AG04450 (cell line): ENCODE data around the gene TMEM11. TPM values are rescaled to one million over a fixed set of nuclear protein-coding genes. Genes with fewer than 3 reads are reported as not detected.

Experiments used
- CTCF ChIA-PET: fragments of 300-600, 350-600 bp; formaldehyde crosslinking; extraction: SDS; loops from one replicate; lab custom pipeline; 2022; ENCODE audit warnings: antibody characterized with exemption, inconsistent platforms; lab: Charles Lee
- POLR2A ChIA-PET: fragments of 350-600 bp; formaldehyde crosslinking; extraction: SDS; loops from one replicate; lab custom pipeline; 2021; ENCODE audit warnings: antibody characterized with exemption, inconsistent platforms; lab: Yijun Ruan, JAX
- DNase-seq: peaks from one replicate; pipeline ENCODE4 v3.0.0-alpha.2; 2011; ENCODE audit warnings: low read depth, low spot score
- H3K27ac ChIP-seq: one replicate; pipeline ENCODE4 v1.5.1; 2012; ENCODE audit warnings: low read depth, low read length, control low read depth
- H3K27me3 ChIP-seq: one replicate; pipeline ENCODE4 v1.6.0; 2012; ENCODE audit warnings: low read length; ENCODE audit not compliant: control insufficient read depth, insufficient read depth
- H3K4me3 ChIP-seq: 2 replicates; pipeline ENCODE4 v1.5.1; 2011; ENCODE audit warnings: mild to moderate bottlenecking, low read depth, low read length, control low read depth
- H3K9me3 ChIP-seq: 2 replicates; pipeline ENCODE4 v1.5.1; 2012; ENCODE audit warnings: low read length; ENCODE audit not compliant: control insufficient read depth, insufficient read depth
- CTCF ChIP-seq: IDR thresholded peaks from 2 replicates; pipeline ENCODE4 v1.5.1; 2011; ENCODE audit warnings: low read depth, low read length, control low read depth, inconsistent platforms
- polyA plus RNA-seq: library from polyadenylated mRNA; depleted of rRNA; stranded (reverse); fragments of >200 nt; gene quantifications from 2 replicates; pipeline ENCODE4 v1.2.3, GENCODE V29; 2011

Gene TMEM11
- polyA plus RNA-seq, 1 experiment: 27.5 TPM

- POLR2A ChIA-PET: no interaction called here
- CTCF ChIA-PET: no interaction called here
Measured at GRCh38 chr17:21242780-21243515, 29.0 kb upstream of the TMEM11 start.

DNA sequence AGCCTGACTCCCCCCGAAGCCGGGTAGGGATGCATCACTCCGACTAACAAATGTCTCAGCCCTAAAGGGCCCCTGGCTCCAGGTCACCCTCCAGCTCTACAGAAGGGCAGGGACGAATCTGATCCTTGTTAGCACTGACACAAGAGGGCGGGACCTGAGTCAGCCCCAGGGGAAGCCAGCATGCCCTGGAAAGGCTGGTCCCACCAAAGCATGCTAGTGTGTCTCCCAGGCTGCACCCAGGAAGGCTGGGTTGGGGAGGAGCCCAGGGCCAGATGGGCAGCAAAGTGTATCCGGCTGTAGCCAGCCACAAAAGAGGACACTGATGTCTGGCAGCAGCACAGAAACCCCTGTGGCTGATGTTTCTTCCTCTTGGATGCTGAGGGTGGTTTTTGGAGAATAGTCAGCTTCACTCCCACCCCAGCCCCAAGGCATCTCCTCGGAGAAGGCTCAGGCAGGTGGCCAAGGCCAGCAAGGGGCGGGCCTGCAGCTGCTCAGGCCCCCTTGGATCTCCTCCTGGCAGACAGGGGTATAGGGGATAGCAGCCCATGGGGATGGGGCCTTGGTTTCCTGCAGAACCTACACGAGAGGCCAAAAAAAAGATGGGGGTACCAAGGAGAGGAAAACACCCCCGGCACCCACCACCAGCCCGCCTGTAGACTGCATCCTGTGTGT is 28.2 kb upstream of the TMEM11 start:
- ChIA-PET POLR2A (no interaction called here), CTCF (no interaction called here)
- Histone ChIP-seq H3K27me3 (peaks cover 6% of the 10 kb centered on the region), H3K4me3 (no peak overlapping the region), H3K27ac (no peak overlapping the region), H3K9me3 (no peaks in the 10 kb centered on the region; the same call in 1 of the 2 replicates)
- DNase-seq: no peak
- TF ChIP-seq CTCF: no peak

More at GRCh38 chr17:21242780-21243515, 29.0 kb upstream of the TMEM11 start:
- H3K9me3 ChIP-seq: no peaks in the 10 kb centered on the region; the same call in 1 of the 2 replicates
- DNase-seq: no peak
- no peak for TF ChIP-seq CTCF
- H3K27me3 ChIP-seq: peaks cover 3% of the 10 kb centered on the region
- no peak overlapping the region for H3K27ac ChIP-seq
- H3K4me3 ChIP-seq: no peak overlapping the region

GRCh38 chr17:21241564-21241963 is 27.6 kb upstream of the TMEM11 start:
- DNase-seq: no peak
- ChIA-PET POLR2A (no interaction called here), CTCF (no interaction called here)
- no peak for TF ChIP-seq CTCF
- peaks cover 6% of the 10 kb centered on the region for H3K27me3 ChIP-seq
- H3K4me3 ChIP-seq: no peak overlapping the region
- H3K27ac ChIP-seq: no peak overlapping the region
- no peaks in the 10 kb centered on the region; the same call in 1 of the 2 replicates for H3K9me3 ChIP-seq

- ChIA-PET POLR2A (no interaction called here), CTCF (interaction anchor here (0.6 to 2.0 kb wide), 6 partner anchors 9 to 121 kb away, joined by 3 to 15 read pairs (median 5); no protein-coding TSS in a partner anchor)
- DNase-seq: no peak
Measured at GRCh38 chr17:21240369-21241055, 26.6 kb upstream of the TMEM11 start.

More at GRCh38 chr17:21240369-21241055, 26.6 kb upstream of the TMEM11 start:
- peaks cover 6% of the 10 kb centered on the region for H3K27me3 ChIP-seq
- H3K9me3 ChIP-seq: no peaks in the 10 kb centered on the region; the same call in 1 of the 2 replicates
- TF ChIP-seq CTCF: no peak
- H3K4me3 ChIP-seq: no peak overlapping the region
- H3K27ac ChIP-seq: no peak overlapping the region
